Fibroblast of the aortic adventitia (primary cell): ENCODE results near the gene FGD3. TPM values are rescaled to one million over a fixed set of nuclear protein-coding genes. Genes with fewer than 3 reads are reported as not detected.

Source experiments
- DNase-seq: peaks from one replicate; pipeline ENCODE4 v3.0.0-alpha.2; 2010; ENCODE audit warnings: low read depth
- H3K4me3 ChIP-seq: 2 replicates; pipeline ENCODE4 v1.5.1; 2011; ENCODE audit warnings: low read depth, mild to moderate bottlenecking, control low read depth, low read length, moderate library complexity
- total RNA-seq: library from RNA; depleted of rRNA; stranded (reverse); fragments of >200 nt; gene quantifications from 2 replicates; pipeline ENCODE4 v1.2.3, GENCODE V29; 2012; ENCODE audit warnings: low replicate concordance
- TF ChIP-seq, protein P1 (sequence below): IDR thresholded peaks from 2 replicates; pipeline ENCODE4 v1.5.1; 2011; ENCODE audit warnings: mild to moderate bottlenecking, low read length, control low read depth, inconsistent platforms; ENCODE audit not compliant: insufficient read depth

Gene FGD3
- total RNA-seq, 1 donor = not detected

DNA sequence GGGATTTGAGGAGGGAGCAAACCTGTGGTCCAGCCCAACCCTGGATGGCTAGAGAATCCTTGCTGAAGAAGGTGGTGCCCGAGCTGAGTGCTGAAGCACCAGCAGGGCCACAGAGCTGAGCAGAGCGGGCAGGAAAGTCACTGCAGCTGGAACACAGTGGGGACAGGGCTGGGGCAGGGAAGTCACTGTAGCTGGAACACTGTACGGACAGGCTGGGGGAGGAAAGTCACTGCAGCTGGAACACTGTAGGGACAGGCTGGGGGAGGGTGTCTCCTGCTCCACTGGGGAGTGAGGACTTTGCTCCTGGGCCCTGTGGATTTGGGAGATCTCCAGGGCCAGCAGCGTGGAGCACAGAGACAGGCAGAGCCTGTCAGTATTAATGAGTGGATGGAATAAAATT, 102.2 kb downstream of the FGD3 start:
- no peak for DNase-seq
- TF ChIP-seq, protein P1, sequence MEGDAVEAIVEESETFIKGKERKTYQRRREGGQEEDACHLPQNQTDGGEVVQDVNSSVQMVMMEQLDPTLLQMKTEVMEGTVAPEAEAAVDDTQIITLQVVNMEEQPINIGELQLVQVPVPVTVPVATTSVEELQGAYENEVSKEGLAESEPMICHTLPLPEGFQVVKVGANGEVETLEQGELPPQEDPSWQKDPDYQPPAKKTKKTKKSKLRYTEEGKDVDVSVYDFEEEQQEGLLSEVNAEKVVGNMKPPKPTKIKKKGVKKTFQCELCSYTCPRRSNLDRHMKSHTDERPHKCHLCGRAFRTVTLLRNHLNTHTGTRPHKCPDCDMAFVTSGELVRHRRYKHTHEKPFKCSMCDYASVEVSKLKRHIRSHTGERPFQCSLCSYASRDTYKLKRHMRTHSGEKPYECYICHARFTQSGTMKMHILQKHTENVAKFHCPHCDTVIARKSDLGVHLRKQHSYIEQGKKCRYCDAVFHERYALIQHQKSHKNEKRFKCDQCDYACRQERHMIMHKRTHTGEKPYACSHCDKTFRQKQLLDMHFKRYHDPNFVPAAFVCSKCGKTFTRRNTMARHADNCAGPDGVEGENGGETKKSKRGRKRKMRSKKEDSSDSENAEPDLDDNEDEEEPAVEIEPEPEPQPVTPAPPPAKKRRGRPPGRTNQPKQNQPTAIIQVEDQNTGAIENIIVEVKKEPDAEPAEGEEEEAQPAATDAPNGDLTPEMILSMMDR = no peak
- no peak overlapping the region for H3K4me3 ChIP-seq

DNA sequence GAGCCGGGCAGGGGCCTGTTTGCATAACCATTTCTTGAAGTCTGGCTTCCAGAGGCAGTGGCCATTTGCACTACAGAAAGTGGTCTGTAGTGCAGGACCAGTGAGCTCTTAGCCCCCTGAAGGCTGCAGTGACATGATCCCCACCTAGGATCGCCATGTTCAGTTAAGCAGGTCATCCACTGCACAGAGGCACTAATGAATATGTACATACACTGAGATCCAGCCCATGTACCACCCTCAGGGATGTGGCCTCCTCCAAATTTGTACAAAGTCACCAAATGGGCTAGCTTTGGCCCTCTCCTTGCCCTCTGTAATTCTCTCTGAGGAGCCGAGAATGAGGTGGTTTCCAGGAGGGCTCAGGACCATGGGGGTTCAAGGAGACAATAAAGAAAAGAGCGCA, 102.9 kb downstream of the FGD3 start:
- TF ChIP-seq, protein P1 = no peak
- no peak overlapping the region for H3K4me3 ChIP-seq
- DNase-seq = no peak

- TF ChIP-seq, protein P1 = no peak
- peak; percentile 68 for DNase-seq
- H3K4me3 ChIP-seq = no peak overlapping the region
Observed at GRCh38 chr9:93051680-93052089, 104.4 kb downstream of the FGD3 start.

- no peak for DNase-seq
- TF ChIP-seq, protein P1 = no peak
- H3K4me3 ChIP-seq = no peak overlapping the region
Observed at GRCh38 chr9:93052791-93053540, 105.6 kb downstream of the FGD3 start.

DNA sequence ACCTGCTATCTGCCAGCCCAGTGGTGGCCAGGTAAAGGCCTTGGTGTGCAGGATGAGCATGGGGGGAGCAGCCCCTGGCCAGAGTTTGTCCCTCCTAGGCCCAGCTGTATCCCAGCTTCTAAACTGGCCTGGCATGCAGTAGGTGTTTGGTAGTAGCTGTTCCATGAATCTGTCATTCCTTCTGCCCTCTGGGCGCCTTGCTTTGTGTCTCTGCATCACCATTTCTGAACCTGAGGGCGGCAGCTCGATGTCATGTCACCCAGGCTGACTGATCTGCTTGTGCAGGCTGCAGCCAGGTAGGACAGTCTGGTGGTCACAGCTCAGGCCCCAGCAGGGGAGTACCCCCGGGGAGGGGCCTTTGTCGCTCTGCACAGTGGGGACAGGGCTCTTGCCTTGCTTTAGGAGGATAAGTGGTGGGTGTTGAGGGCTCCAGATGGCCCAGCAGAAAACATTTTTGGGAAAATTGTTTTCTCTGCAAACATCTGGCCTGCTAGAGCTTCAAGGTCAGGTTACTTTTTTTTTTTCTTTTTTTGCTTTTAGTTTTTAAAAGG, 106.5 kb downstream of the FGD3 start:
- no peak for DNase-seq
- no peak overlapping the region for H3K4me3 ChIP-seq
- TF ChIP-seq, protein P1 = no peak

DNA sequence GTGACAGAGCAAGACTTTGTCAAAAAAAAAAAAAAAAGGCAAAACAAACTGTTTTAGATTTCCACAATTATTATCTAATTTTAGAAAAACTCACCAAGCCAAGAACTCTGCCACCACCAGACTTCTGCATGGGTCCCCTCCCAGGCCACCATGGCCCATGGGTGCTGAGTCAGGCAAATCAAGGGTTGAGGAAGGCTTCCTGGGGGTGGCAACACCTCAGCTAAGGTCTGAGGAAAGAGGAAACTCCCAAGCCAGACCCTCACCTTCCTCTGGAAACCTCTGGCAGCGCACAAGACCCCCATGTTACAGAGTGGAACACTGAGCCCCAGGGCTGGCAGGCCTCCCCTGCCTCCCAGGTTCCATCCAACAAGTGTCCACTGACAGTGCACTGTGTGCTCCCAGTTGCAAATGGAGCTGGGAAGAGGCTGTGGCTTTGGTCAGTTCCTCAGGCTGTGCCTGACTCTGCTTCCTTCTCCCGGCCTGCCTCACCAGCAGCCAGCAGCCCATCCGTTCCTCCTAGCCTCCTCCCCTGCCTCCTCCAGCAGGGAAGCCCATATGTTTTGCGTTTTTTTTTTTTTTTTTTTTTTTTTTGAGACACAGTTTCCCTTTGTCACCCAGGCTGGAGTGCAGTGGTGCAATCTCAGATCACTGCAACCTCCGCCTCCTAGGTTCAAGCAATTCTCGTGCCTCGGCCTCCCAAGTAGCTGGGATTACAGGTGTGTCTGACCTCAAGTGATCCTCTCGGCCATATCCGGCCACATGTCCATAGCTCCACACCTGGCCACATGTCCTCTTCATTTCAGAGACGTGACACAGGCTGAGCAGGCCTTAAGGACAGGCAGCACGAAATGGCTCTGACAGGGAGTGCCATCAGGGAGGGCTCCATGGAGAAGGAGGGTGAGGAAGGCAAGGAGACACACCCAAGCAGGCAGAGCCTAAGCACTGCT, 107.7 kb downstream of the FGD3 start:
- TF ChIP-seq, protein P1 = no peak
- no peak for DNase-seq

More for the DNA sequence above, 107.7 kb downstream of the FGD3 start:
- H3K4me3 ChIP-seq = no peak overlapping the region
